Neural cell (in vitro differentiated cells): ENCODE data around the gene DPYSL4.

Source experiments
- CTCF ChIP-seq: fragments of 450-650 bp; IDR thresholded peaks from 2 replicates; pipeline ENCODE4 v1.5.1; 2014; ENCODE audit warnings: antibody characterized with exemption, mild to moderate bottlenecking, moderate library complexity; ENCODE audit not compliant: poor library complexity, severe bottlenecking
- EP300 ChIP-seq: fragments of 450-650 bp; conservative IDR thresholded peaks from 2 replicates; pipeline ENCODE4 v1.6.1; 2014; ENCODE audit warnings: antibody characterized with exemption, mild to moderate bottlenecking, moderate library complexity; ENCODE audit not compliant: poor library complexity, severe bottlenecking
- EZH2 ChIP-seq: fragments of 200-600, 300-800 bp; shearing (Covaris generic), sonication (generic); IDR thresholded peaks from 2 replicates; pipeline ENCODE4 v1.6.1; 2014; ENCODE audit warnings: antibody characterized with exemption, low read length, borderline replicate concordance, mild to moderate bottlenecking; ENCODE audit not compliant: insufficient read depth, poor library complexity, severe bottlenecking
- POLR2AphosphoS5 ChIP-seq: IDR thresholded peaks from 2 replicates; pipeline ENCODE4 v1.6.1; 2012
- RAD21 ChIP-seq: fragments of 450-650 bp; conservative IDR thresholded peaks from 2 replicates; pipeline ENCODE4 v1.6.1; 2014; ENCODE audit warnings: antibody characterized with exemption, mild to moderate bottlenecking, moderate library complexity
- REST ChIP-seq: IDR thresholded peaks from 2 replicates; pipeline ENCODE4 v1.6.1; 2012; ENCODE audit warnings: borderline replicate concordance
- SMC3 ChIP-seq: fragments of 450-650 bp; conservative IDR thresholded peaks from 2 replicates; pipeline ENCODE4 v1.6.1; 2014; ENCODE audit warnings: antibody characterized with exemption, mild to moderate bottlenecking, moderate library complexity; ENCODE audit not compliant: poor library complexity
- TAF1 ChIP-seq: IDR thresholded peaks from 2 replicates; pipeline ENCODE4 v1.6.1; 2012; ENCODE audit warnings: low read depth

- TF ChIP-seq CTCF (no peak), SMC3 (no peak), POLR2AphosphoS5 (no peak), REST (no peak), EP300 (no peak), RAD21 (no peak), EZH2 (no peak), TAF1 (no peak)
Observed at GRCh38 chr10:132163278-132163765, 23.4 kb upstream of the DPYSL4 start.
